22Rv1 (cell line): ENCODE data around the gene LGALS8.
"Not testable (repeated sequence)": the region's sequence is repeated elsewhere in the genome, so short reads cannot be mapped to it uniquely, and the experiment has no call there.

ENCODE experiments used
- H3K27ac ChIP-seq: fragments of 450-650 bp; 2 replicates; pipeline ENCODE4 v1.5.1; 2017
- CTCF ChIP-seq: fragments of 450-650 bp; IDR thresholded peaks from 2 replicates; pipeline ENCODE4 v1.5.1; 2017; ENCODE audit warnings: mild to moderate bottlenecking
- ZFX ChIP-seq: fragments of 450-650 bp; IDR thresholded peaks from 2 replicates; pipeline ENCODE4 v1.6.1; 2017; ENCODE audit warnings: antibody characterized with exemption, borderline replicate concordance

The LGALS8 gene

GRCh38 chr1:236576004-236576403 lies 52.2 kb downstream of the LGALS8 start:
- H3K27ac ChIP-seq = no peak overlapping the region

GRCh38 chr1:236577041-236577440 lies 53.3 kb downstream of the LGALS8 start:
- H3K27ac ChIP-seq = not testable (repeated sequence)

More at GRCh38 chr1:236576004-236576403, 52.2 kb downstream of the LGALS8 start:
- TF ChIP-seq CTCF = no peak
- no peak for TF ChIP-seq ZFX

GRCh38 chr1:236578661-236579060 lies 54.9 kb downstream of the LGALS8 start:
- no peak for TF ChIP-seq CTCF
- TF ChIP-seq ZFX = no peak

GRCh38 chr1:236580404-236580803 lies 56.6 kb downstream of the LGALS8 start:
- not testable (repeated sequence) for H3K27ac ChIP-seq

More at GRCh38 chr1:236578661-236579060, 54.9 kb downstream of the LGALS8 start:
- H3K27ac ChIP-seq = no peak overlapping the region

- no peak for TF ChIP-seq CTCF
- no peak for TF ChIP-seq ZFX
- no peak overlapping the region for H3K27ac ChIP-seq
Observed at GRCh38 chr1:236581528-236581927, 57.7 kb downstream of the LGALS8 start.

- no peak for TF ChIP-seq CTCF
- TF ChIP-seq ZFX = no peak
- H3K27ac ChIP-seq = no peak overlapping the region
Observed at GRCh38 chr1:236589531-236589930, 65.7 kb downstream of the LGALS8 start.

GRCh38 chr1:236590553-236591150 lies 66.9 kb downstream of the LGALS8 start:
- TF ChIP-seq ZFX (no peak), CTCF (no peak)
- no peak overlapping the region for H3K27ac ChIP-seq

GRCh38 chr1:236602171-236602570 lies 78.4 kb downstream of the LGALS8 start:
- no peak overlapping the region for H3K27ac ChIP-seq
- no peak for TF ChIP-seq ZFX
